ENCODE results near the gene MAP3K5. TPM values are rescaled to one million over a fixed set of nuclear protein-coding genes. Genes with fewer than 3 reads are reported as not detected.

Gene MAP3K5
- total RNA-seq, 1 donor from 2014 or later: 4.7 TPM

DNA sequence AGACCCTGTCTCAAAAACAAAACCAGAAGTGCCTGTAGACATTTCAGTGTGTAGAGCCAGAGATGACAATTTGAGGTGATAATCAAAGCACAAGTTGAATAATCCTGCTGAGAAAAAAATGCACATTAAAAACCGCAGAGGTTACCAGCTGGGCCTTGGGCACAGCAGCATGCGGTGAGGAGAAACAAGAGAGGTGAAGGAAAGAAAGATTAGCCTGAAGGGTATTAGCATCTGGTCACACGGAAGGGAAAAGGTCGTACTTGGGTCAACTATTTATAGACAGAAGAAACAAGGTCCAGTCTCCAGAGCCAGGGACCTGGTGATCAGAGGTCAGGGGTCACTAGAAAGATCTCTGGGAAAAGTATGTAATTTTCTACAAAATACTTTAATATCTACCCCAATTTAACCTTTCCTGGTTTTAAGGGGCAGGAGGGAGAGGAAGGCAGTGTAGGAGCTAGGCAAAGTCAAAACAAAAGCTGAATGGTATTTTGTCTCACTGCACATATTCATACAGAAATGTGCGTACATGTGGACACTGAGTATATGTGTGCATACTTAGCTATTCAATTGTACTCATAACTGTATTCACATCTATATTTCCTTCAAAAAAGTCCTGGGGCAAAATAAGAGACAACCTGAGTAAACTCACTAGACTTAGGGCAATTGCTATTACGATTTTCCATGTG is 252.2 kb downstream of the MAP3K5 start:
- Mint-ChIP-seq H3K27me3 (no peaks in the 10 kb centered on the region), H3K36me3 (peaks cover 4% of the 10 kb centered on the region), H3K4me1 (ENCODE audit: unreplicated experiment) (peaks cover 12% of the 10 kb centered on the region), H3K27ac (no peak overlapping the region), H3K4me3 (no peak overlapping the region), H3K9me3 (no peaks in the 10 kb centered on the region)
- DNase-seq (ENCODE audit: extremely low spot score, unreplicated experiment): no peak
- no peak for TF ChIP-seq CTCF (conservative IDR thresholded peaks at IDR 0.05)

GRCh38 chr6:136538836-136539235 is 253.4 kb downstream of the MAP3K5 start:
- H3K27me3 Mint-ChIP-seq: no peaks in the 10 kb centered on the region
- DNase-seq (ENCODE audit: extremely low spot score, unreplicated experiment): no peak
- no peak overlapping the region for H3K27ac Mint-ChIP-seq
- H3K4me3 Mint-ChIP-seq: no peak overlapping the region
- no peaks in the 10 kb centered on the region for H3K36me3 Mint-ChIP-seq
- no peaks in the 10 kb centered on the region for H3K9me3 Mint-ChIP-seq
- no peak for TF ChIP-seq CTCF (conservative IDR thresholded peaks at IDR 0.05)
- H3K4me1 Mint-ChIP-seq (ENCODE audit: unreplicated experiment): peaks cover 12% of the 10 kb centered on the region

GRCh38 chr6:136535880-136536650 is 256.2 kb downstream of the MAP3K5 start:
- Mint-ChIP-seq H3K4me1 (ENCODE audit: unreplicated experiment) (peaks cover 12% of the 10 kb centered on the region), H3K9me3 (no peaks in the 10 kb centered on the region), H3K4me3 (no peak overlapping the region), H3K36me3 (no peaks in the 10 kb centered on the region), H3K27me3 (no peaks in the 10 kb centered on the region), H3K27ac (no peak overlapping the region)
- TF ChIP-seq CTCF (conservative IDR thresholded peaks at IDR 0.05): no peak
- no peak for DNase-seq (ENCODE audit: extremely low spot score, unreplicated experiment)

- Mint-ChIP-seq H3K36me3 (no peaks in the 10 kb centered on the region), H3K9me3 (no peaks in the 10 kb centered on the region), H3K27ac (no peak overlapping the region), H3K27me3 (no peaks in the 10 kb centered on the region), H3K4me1 (ENCODE audit: unreplicated experiment) (peaks cover 7% of the 10 kb centered on the region), H3K4me3 (no peak overlapping the region)
- DNase-seq (ENCODE audit: extremely low spot score, unreplicated experiment): no peak
- TF ChIP-seq CTCF (conservative IDR thresholded peaks at IDR 0.05): no peak
Observed at GRCh38 chr6:136535017-136535765, 257.1 kb downstream of the MAP3K5 start.

- Mint-ChIP-seq H3K9me3 (no peaks in the 10 kb centered on the region), H3K36me3 (no peaks in the 10 kb centered on the region), H3K4me3 (no peak overlapping the region), H3K4me1 (ENCODE audit: unreplicated experiment) (no peaks in the 10 kb centered on the region), H3K27ac (no peak overlapping the region), H3K27me3 (no peaks in the 10 kb centered on the region)
- TF ChIP-seq CTCF (conservative IDR thresholded peaks at IDR 0.05): no peak
- DNase-seq (ENCODE audit: extremely low spot score, unreplicated experiment): no peak
Observed at GRCh38 chr6:136534268-136534667, 258.0 kb downstream of the MAP3K5 start.

Data from type B pancreatic cell (in vitro differentiated cells).